Measurements from ENCODE around the gene TMPRSS13.
A peak's percentile ranks its signal among the peaks of the same experiment; 100 is the strongest.

The TMPRSS13 gene

DNA sequence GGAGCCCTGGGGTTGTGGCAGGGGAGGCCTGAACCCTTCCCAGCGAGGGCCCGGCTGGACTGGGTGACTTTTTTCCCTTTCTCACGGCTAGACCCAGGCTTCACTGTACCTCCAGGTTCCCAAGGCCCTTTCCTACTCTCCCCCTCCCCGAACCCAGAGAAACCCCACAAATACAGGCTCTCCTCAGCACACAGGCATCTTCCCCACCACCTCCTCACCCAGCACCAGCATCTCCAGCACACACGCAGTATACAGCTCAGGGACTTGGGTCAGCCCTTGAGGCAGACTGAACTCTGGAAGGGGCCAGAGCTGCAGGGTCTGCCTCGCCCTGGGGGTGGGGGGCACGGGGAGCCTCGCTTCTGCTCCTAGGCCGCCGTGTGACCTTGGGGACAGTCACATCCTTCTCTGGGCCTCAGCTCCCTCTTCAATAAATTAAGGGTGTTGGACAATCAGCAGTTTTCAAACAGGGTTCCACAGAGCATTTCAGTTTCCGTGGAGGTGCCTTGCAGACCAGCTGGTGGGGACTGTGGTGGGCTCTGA is 4.5 kb downstream of the TMPRSS13 start:
- DNase-seq (ENCODE audit: extremely low read depth, insufficient read length), result no peak
- H3K4me3 ChIP-seq (replicated peaks; ENCODE audit: low read depth, low read length), result no peak overlapping the region

DNA sequence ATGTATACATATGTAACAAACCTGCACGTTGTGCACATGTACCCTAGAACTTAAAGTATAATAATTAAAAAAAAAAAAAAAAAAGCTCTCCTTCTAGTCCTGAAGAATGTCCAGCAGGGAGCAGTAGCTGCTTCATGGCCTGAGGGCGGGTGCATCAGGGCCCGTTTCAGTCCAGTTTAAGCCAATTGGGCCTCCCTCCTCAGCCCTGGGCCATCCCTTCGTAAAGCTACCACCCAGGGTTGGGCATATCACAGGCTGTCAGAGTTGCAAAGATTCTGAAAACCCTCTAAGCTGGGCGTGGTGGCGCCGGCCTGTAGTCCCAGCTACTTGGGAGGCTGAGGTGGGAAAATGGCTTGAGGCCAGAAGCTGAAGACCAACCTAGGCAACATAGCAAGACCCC is 5.4 kb downstream of the TMPRSS13 start:
- Histone ChIP-seq H3K27me3 (replicated peaks; ENCODE audit: control insufficient read depth, insufficient read depth, low read length) (no peaks in the 10 kb centered on the region), H3K4me3 (replicated peaks; ENCODE audit: low read depth, low read length) (no peak overlapping the region), H3K36me3 (ENCODE audit: control insufficient read depth, insufficient read depth, low read length) (no peaks in the 10 kb centered on the region)
- DNase-seq (ENCODE audit: extremely low read depth, insufficient read length), result no peak
- peak; percentile 4 for TF ChIP-seq CTCF (IDR thresholded peaks at IDR 0.05; ENCODE audit: insufficient read depth, low read length, poor library complexity, severe bottlenecking)

More for the DNA sequence above, 4.5 kb downstream of the TMPRSS13 start:
- Histone ChIP-seq H3K36me3 (ENCODE audit: control insufficient read depth, insufficient read depth, low read length) (no peaks in the 10 kb centered on the region), H3K27me3 (replicated peaks; ENCODE audit: control insufficient read depth, insufficient read depth, low read length) (no peaks in the 10 kb centered on the region)
- TF ChIP-seq CTCF (IDR thresholded peaks at IDR 0.05; ENCODE audit: insufficient read depth, low read length, poor library complexity, severe bottlenecking), result no peak

- H3K36me3 ChIP-seq (ENCODE audit: control insufficient read depth, insufficient read depth, low read length), result no peaks in the 10 kb centered on the region
- no peaks in the 10 kb centered on the region for H3K27me3 ChIP-seq (replicated peaks; ENCODE audit: control insufficient read depth, insufficient read depth, low read length)
- no peak for DNase-seq (ENCODE audit: extremely low read depth, insufficient read length)
- TF ChIP-seq CTCF (IDR thresholded peaks at IDR 0.05; ENCODE audit: insufficient read depth, low read length, poor library complexity, severe bottlenecking), result no peak
- H3K4me3 ChIP-seq (replicated peaks; ENCODE audit: low read depth, low read length), result no peak overlapping the region
Observed at GRCh38 chr11:117923275-117923674, 5.9 kb downstream of the TMPRSS13 start.

- Histone ChIP-seq H3K27me3 (replicated peaks; ENCODE audit: control insufficient read depth, insufficient read depth, low read length) (no peaks in the 10 kb centered on the region), H3K36me3 (ENCODE audit: control insufficient read depth, insufficient read depth, low read length) (no peaks in the 10 kb centered on the region), H3K4me3 (replicated peaks; ENCODE audit: low read depth, low read length) (no peak overlapping the region)
- no peak for DNase-seq (ENCODE audit: extremely low read depth, insufficient read length)
- no peak for TF ChIP-seq CTCF (IDR thresholded peaks at IDR 0.05; ENCODE audit: insufficient read depth, low read length, poor library complexity, severe bottlenecking)
Observed at GRCh38 chr11:117921893-117922292, 7.3 kb downstream of the TMPRSS13 start.

- Histone ChIP-seq H3K4me3 (replicated peaks; ENCODE audit: low read depth, low read length) (no peak overlapping the region), H3K27me3 (replicated peaks; ENCODE audit: control insufficient read depth, insufficient read depth, low read length) (no peaks in the 10 kb centered on the region), H3K36me3 (ENCODE audit: control insufficient read depth, insufficient read depth, low read length) (no peaks in the 10 kb centered on the region)
- no peak for DNase-seq (ENCODE audit: extremely low read depth, insufficient read length)
- no peak for TF ChIP-seq CTCF (IDR thresholded peaks at IDR 0.05; ENCODE audit: insufficient read depth, low read length, poor library complexity, severe bottlenecking)
Observed at GRCh38 chr11:117921456-117921855, 7.7 kb downstream of the TMPRSS13 start.

DNA sequence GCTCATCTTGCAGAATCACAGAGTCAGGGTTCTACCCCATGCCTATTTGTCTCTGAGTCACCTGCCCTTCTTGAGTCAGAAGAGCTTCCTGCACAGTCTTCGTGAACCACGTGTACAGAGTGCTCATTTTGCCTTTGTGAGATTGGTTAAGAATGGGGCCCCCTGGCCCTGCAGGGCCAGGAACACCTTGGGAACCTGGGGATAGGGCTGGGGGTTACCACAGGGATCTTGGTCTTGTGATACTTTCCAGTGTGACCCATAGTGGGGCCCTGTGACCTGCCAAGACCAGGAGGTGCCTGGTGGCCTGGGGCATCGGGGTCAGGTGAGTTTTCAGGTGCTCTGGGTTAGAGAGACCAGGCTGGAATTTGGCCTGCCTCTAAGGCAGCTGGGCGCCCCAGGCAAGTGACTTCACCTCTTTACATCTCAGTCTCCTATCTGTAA is 9.4 kb downstream of the TMPRSS13 start:
- no peaks in the 10 kb centered on the region for H3K27me3 ChIP-seq (replicated peaks; ENCODE audit: control insufficient read depth, insufficient read depth, low read length)
- H3K4me3 ChIP-seq (replicated peaks; ENCODE audit: low read depth, low read length), result no peak overlapping the region
- no peak for DNase-seq (ENCODE audit: extremely low read depth, insufficient read length)
- H3K36me3 ChIP-seq (ENCODE audit: control insufficient read depth, insufficient read depth, low read length), result no peaks in the 10 kb centered on the region
- no peak for TF ChIP-seq CTCF (IDR thresholded peaks at IDR 0.05; ENCODE audit: insufficient read depth, low read length, poor library complexity, severe bottlenecking)
